HepG2 (cell line): ENCODE measurements around the gene BMERB1. TPM values are rescaled to one million over a fixed set of nuclear protein-coding genes. Genes with fewer than 3 reads are reported as not detected.

Experiments used
- AFF4 ChIP-seq: sonication (generic); formaldehyde crosslinking; IDR thresholded peaks from 2 replicates; pipeline ENCODE4 v1.4.0; 2020; ENCODE audit warnings: missing genetic modification reagents
- CBFB ChIP-seq: sonication (generic); formaldehyde crosslinking; IDR thresholded peaks from 2 replicates; pipeline ENCODE4 v1.4.0; 2020; ENCODE audit warnings: missing genetic modification reagents
- DDIT3 ChIP-seq: sonication (generic); formaldehyde crosslinking; IDR thresholded peaks from 2 replicates; pipeline ENCODE4 v1.4.0; 2020; ENCODE audit warnings: mild to moderate bottlenecking, missing genetic modification reagents
- EEA1 ChIP-seq: sonication (generic); formaldehyde crosslinking; IDR thresholded peaks from 2 replicates; pipeline ENCODE4 v1.5.1; 2020; ENCODE audit warnings: mild to moderate bottlenecking, missing genetic modification reagents, borderline replicate concordance
- MED13 ChIP-seq: sonication (generic); formaldehyde crosslinking; IDR thresholded peaks from 2 replicates; pipeline ENCODE4 v1.5.0; 2020; ENCODE audit warnings: missing genetic modification reagents
- MTF2 ChIP-seq: sonication (generic); formaldehyde crosslinking; IDR thresholded peaks from 2 replicates; pipeline ENCODE4 v1.5.0; 2020; ENCODE audit warnings: missing genetic modification reagents, borderline replicate concordance
- PAXIP1 ChIP-seq: sonication (generic); formaldehyde crosslinking; conservative IDR thresholded peaks from 2 replicates; pipeline ENCODE4 v1.4.0; 2020; ENCODE audit warnings: mild to moderate bottlenecking, missing genetic modification reagents, moderate library complexity
- SP4 ChIP-seq: sonication (generic); formaldehyde crosslinking; IDR thresholded peaks from 2 replicates; pipeline ENCODE4 v1.8.1; 2023; ENCODE audit warnings: mild to moderate bottlenecking, missing genetic modification reagents
- SP5 ChIP-seq: IDR thresholded peaks from 2 replicates; pipeline ENCODE4 v1.6.1; 2016; ENCODE audit warnings: low read depth, borderline replicate concordance
- ZBTB7B ChIP-seq: sonication (generic); formaldehyde crosslinking; IDR thresholded peaks from 2 replicates; pipeline ENCODE4 v1.4.0; 2020; ENCODE audit warnings: missing genetic modification reagents
- ZNF607 ChIP-seq: sonication (generic); formaldehyde crosslinking; IDR thresholded peaks from 2 replicates; pipeline ENCODE4 v1.5.1; 2020; ENCODE audit warnings: missing genetic modification reagents, mild to moderate bottlenecking, borderline replicate concordance
- ZNF746 ChIP-seq: sonication (generic); formaldehyde crosslinking; IDR thresholded peaks from 2 replicates; pipeline ENCODE4 v1.8.0; 2022; ENCODE audit warnings: mild to moderate bottlenecking, missing genetic modification reagents
- ZNF784 ChIP-seq: sonication (generic); formaldehyde crosslinking; IDR thresholded peaks from 2 replicates; pipeline ENCODE4 v1.5.1; 2020; ENCODE audit warnings: missing genetic modification reagents, mild to moderate bottlenecking, borderline replicate concordance
- polyA plus RNA-seq, 8 experiments: library from polyadenylated mRNA; depleted of rRNA in 3 of 8; stranded (reverse) in 7 of 8; unstranded in 1 of 8; fragments of >200 nt; fragmentation: Illumina TruSeq in 4 of 8; extraction: Trizol in 4 of 8; gene quantifications; 2 replicates each; pipeline versions ENCODE4 v1.2.1 to v1.2.3, GENCODE V29; 2011 to 2016; ENCODE audit warnings: low read depth in 4 of 8, missing spikeins in 1 of 8, mixed read lengths in 1 of 8; ENCODE audit not compliant: insufficient read depth in 1 of 8
- total RNA-seq, 5 experiments: library from RNA; depleted of rRNA; stranded (reverse); fragments of >200 nt; fragmentation: Illumina TruSeq; extraction: Trizol; gene quantifications; 2 replicates each; pipeline ENCODE4 v1.2.3, GENCODE V29; 2016; ENCODE audit warnings: low read depth in 1 of 5
- TF ChIP-seq, protein P1 (sequence below): IDR thresholded peaks from 2 replicates; pipeline ENCODE4 v1.6.1; 2016
- TF ChIP-seq, protein P2 (sequence below): sonication (generic); formaldehyde crosslinking; IDR thresholded peaks from 2 replicates; pipeline ENCODE4 v1.8.0; 2022; ENCODE audit warnings: missing genetic modification reagents, mild to moderate bottlenecking, borderline replicate concordance
- TF ChIP-seq, protein P3 (sequence below): sonication (generic); formaldehyde crosslinking; IDR thresholded peaks from 2 replicates; pipeline ENCODE4 v1.8.0; 2023; ENCODE audit warnings: mild to moderate bottlenecking, missing genetic modification reagents

BMERB1 gene
- total and polyA plus RNA-seq, 2 of the 13 experiments (the other 11 are each of a cell fraction or from before 2014, with no cell fraction given), result 1.4 TPM

DNA sequence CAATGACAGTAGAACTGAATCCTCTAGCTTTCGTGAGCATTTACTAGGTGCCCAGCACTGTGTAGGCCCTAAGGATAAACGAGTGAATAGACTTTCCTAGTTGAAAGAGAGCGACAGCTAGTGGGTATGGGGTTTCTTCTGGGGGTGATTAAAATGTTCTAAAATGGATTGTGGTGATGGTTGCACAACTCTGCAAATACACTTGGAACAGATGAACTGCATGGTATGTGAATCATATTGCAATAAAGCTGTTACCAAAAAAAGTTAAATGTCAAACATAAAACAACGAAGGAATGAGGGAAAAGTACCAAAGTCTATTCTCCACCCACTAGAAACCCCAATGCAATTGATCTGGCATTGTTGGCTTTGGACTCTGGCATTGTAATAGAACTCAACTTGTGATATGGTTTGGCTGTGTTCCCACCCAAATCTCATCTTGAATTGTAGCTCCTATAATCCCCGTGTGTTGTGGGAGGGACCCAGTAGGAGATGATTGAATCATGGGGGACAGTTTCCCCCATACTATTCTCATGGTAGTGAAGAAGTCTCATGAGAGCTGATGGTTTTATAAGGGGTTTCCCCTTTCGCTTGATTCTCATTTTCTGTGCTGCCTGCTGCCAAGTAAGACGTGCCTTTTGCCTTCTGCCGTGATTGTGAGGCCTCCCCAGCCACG is 138.1 kb downstream of the BMERB1 start (continued):
- TF ChIP-seq PAXIP1 (CRISPR knock-in tag) (peak; percentile 76), MTF2 (CRISPR knock-in tag) (no peak), CBFB (CRISPR knock-in tag) (no peak), MED13 (no peak), ZNF607 (CRISPR knock-in tag) (no peak), ZNF784 (CRISPR knock-in tag) (no peak), EEA1 (CRISPR knock-in tag) (no peak), AFF4 (no peak), SP5 (CRISPR knock-in tag) (peak; percentile 65; the same call in 1 of the 2 replicates), DDIT3 (CRISPR knock-in tag) (no peak), SP4 (CRISPR knock-in tag) (no peak), ZBTB7B (no peak), ZNF746 (CRISPR knock-in tag) (no peak)
- TF ChIP-seq, protein P1, sequence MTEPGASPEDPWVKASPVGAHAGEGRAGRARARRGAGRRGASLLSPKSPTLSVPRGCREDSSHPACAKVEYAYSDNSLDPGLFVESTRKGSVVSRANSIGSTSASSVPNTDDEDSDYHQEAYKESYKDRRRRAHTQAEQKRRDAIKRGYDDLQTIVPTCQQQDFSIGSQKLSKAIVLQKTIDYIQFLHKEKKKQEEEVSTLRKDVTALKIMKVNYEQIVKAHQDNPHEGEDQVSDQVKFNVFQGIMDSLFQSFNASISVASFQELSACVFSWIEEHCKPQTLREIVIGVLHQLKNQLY (CRISPR knock-in tag), result no peak
- TF ChIP-seq, protein P2, sequence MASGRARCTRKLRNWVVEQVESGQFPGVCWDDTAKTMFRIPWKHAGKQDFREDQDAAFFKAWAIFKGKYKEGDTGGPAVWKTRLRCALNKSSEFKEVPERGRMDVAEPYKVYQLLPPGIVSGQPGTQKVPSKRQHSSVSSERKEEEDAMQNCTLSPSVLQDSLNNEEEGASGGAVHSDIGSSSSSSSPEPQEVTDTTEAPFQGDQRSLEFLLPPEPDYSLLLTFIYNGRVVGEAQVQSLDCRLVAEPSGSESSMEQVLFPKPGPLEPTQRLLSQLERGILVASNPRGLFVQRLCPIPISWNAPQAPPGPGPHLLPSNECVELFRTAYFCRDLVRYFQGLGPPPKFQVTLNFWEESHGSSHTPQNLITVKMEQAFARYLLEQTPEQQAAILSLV (CRISPR knock-in tag), result no peak
- TF ChIP-seq, protein P3, sequence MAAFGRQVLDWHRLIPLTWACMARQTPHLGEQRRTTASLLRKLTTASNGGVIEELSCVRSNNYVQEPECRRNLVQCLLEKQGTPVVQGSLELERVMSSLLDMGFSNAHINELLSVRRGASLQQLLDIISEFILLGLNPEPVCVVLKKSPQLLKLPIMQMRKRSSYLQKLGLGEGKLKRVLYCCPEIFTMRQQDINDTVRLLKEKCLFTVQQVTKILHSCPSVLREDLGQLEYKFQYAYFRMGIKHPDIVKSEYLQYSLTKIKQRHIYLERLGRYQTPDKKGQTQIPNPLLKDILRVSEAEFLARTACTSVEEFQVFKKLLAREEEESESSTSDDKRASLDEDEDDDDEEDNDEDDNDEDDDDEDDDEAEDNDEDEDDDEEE, result no peak; the same call in 1 of the 2 replicates
